IPS-11a (cell line): Measurements from ENCODE around the gene CCR9.

Experiments used
- H3K4me3 ChIP-seq: one replicate; pipeline ENCODE4 v1.5.1; 2013; ENCODE audit warnings: low read depth, low read length, control low read depth

The CCR9 gene

GRCh38 chr3:45933591-45933990 is 47.2 kb downstream of the CCR9 start:
- no peak overlapping the region for H3K4me3 ChIP-seq

DNA sequence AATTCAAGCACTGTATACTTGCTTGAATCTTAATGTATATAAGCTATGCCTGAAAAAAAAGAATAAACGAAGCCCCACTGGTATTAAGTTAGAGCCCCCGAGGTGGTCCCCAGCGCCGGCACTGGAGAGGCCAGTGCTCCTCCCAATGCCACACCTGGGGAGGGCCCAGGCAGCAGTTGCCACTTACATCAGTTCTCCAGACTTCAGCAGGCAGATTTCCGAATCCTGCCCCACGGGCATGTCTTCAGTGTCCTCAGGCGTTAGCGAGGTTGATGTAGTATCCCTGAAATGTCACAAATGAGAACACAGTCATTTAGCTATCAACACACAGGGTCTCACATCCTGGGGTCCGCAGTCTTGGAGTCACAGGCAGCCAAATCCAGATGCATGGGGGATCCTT is 49.9 kb downstream of the CCR9 start:
- H3K4me3 ChIP-seq: no peak overlapping the region

DNA sequence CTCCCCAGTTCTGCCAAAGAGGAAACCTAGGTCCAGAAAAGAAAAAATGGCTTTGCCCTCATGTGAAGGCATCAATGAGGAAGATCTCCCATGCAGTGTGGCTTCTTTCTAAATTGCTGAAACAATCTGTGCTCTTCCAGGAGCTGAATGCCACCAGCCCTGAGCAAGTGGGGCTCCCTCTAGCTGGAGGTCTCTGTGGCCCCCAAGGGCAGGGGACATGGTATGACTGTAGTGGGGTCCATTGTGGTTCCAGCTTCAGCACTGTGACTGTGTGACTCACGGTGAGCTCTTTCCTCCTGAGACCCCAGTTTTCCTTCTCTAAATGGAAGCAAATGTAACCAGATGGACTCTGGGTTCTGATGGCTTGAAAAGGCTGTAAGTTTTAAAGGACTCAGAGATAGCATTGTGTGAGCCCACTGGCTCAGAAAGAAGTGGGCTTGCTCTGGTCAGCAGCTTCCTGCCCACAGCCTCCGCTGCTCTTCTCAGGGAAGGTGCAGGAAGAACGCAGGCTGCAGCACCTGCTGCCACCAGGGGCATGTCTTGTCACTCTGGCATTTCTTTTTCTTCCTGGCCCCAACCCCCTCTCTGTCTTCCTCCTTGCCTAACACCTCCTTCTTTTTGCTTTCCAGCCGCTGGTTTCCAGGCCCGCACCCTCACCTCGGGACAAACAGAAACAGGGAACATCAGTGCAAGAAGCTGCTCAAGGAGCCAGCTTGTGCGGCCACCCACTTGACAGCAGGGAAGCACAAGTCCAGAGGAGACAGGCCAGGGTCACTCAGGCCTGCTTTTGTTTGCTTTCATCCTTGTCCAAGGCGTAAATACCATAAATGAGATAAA is 51.1 kb downstream of the CCR9 start:
- H3K4me3 ChIP-seq: no peak overlapping the region

DNA sequence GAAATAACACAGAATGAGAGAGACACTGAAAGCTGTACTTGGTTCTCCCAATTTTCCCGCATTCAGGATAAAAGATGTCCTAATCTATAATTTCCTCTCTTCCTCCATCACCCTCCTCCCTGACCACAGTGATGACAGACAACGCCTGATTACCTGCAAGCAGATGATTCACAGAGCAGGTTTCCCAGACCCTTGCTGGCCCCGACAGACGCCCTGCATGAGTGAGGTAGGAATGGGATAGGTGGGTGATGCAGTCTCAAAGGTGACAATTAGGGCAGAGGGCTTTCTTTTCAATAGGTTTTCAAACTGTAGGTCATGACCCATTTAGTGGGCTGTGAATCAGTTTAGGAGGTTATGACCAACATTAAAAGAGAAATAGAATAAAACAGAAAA is 51.7 kb downstream of the CCR9 start:
- H3K4me3 ChIP-seq: no peak overlapping the region

DNA sequence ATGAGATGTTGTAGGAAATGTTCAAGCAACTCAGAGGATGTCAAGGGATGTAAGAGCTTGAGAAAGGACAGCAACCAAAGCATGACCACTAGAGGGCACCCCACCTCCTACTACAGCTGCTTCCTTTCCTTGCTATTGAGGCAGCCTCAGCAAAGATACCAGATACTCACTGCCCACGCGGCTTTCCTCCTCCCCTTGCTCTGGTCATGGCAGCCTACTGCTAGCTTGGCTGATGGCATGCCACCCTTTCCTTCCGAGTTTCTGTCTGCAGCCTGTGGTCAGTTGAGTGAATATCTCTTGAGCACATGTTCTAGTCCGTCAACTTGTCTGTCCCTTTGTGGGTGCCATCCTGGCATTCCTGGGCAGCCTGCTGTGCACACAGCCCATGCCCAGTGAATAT is 52.5 kb downstream of the CCR9 start:
- H3K4me3 ChIP-seq: no peak overlapping the region

GRCh38 chr3:45939341-45939771 is 53.0 kb downstream of the CCR9 start:
- H3K4me3 ChIP-seq: no peak overlapping the region

- H3K4me3 ChIP-seq: no peak overlapping the region
Measured at GRCh38 chr3:45940004-45940780, 53.8 kb downstream of the CCR9 start.

- no peak overlapping the region for H3K4me3 ChIP-seq
Measured at GRCh38 chr3:45940781-45941365, 54.5 kb downstream of the CCR9 start.

GRCh38 chr3:45942051-45942825 is 55.9 kb downstream of the CCR9 start:
- H3K4me3 ChIP-seq: no peak overlapping the region

GRCh38 chr3:45943207-45943846 is 57.0 kb downstream of the CCR9 start, which contains the start of gene CXCR6:
Gene CXCR6 (plus strand): TSS chr3:45943464. CDS start chr3:45946482, 3,018 bp downstream.
- H3K4me3 ChIP-seq: no peak within 1 kb of the TSS

DNA sequence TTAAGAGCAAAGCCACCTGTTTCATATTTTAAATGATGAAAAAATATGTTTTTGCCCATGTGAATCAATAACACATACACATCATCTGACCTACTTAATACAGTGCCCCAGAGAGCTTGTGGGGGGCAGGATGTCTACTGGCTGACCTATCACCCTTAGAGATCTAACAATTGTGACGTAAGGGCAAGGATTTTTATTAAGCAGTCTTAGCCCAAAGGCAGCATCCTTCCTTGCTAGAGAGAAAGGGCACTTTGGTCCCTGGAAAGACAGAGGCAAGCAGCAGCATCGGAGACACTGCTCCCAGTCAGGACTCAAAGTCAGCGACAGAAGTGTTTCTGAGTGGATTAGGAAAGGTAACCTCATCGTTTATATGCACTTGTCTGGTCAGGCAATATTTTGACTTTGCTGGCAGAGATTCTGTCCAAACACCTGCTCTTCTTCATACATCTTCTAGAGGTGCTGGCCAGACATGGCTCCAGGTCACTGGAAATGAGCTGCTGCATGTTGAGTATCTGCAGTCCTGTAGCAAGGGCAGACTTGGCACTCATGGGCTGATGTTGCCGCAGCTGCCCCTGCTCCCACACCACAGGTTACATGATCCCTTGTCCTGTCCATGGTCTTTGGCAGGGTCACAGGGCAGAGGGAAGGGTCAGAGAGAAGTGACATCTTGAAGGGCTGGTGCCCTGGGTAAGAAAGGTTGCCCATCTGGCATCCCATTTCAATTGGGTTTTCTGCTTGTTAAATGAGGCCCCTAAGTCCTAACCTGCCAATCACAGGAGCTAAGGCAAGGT is 58.7 kb downstream of the CCR9 start:
- no peak overlapping the region for H3K4me3 ChIP-seq

GRCh38 chr3:45946307-45946706 is 60.0 kb downstream of the CCR9 start:
- no peak overlapping the region for H3K4me3 ChIP-seq

DNA sequence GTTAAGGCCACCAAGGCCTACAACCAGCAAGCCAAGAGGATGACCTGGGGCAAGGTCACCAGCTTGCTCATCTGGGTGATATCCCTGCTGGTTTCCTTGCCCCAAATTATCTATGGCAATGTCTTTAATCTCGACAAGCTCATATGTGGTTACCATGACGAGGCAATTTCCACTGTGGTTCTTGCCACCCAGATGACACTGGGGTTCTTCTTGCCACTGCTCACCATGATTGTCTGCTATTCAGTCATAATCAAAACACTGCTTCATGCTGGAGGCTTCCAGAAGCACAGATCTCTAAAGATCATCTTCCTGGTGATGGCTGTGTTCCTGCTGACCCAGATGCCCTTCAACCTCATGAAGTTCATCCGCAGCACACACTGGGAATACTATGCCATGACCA is 60.5 kb downstream of the CCR9 start:
- no peak overlapping the region for H3K4me3 ChIP-seq

- no peak overlapping the region for H3K4me3 ChIP-seq
Measured at GRCh38 chr3:45947361-45947760, 61.0 kb downstream of the CCR9 start.

DNA sequence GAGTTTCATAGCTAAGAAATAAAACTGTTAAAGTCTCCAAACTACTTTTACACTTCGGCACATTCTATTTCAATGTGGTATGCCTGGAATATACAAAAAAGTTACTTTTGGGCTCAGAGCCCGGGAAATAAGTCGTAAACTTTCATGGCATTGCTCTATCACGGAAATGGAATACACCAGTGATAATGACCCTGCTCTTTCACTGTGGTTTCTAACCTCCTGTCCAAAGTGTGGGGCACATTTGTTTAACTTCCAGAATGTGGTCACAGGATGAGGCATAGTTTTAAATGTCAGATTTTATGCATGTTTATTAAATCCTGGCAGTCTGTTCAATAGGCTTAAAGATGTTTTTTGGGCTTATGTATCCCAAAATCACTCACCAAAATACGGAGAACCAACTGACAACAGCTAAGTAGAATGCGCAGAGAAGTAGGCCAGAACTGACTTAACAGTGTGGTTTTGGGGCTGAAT is 62.0 kb downstream of the CCR9 start:
- no peak overlapping the region for H3K4me3 ChIP-seq

- no peak overlapping the region for H3K4me3 ChIP-seq
Measured at GRCh38 chr3:45948881-45949280, 62.5 kb downstream of the CCR9 start.

DNA sequence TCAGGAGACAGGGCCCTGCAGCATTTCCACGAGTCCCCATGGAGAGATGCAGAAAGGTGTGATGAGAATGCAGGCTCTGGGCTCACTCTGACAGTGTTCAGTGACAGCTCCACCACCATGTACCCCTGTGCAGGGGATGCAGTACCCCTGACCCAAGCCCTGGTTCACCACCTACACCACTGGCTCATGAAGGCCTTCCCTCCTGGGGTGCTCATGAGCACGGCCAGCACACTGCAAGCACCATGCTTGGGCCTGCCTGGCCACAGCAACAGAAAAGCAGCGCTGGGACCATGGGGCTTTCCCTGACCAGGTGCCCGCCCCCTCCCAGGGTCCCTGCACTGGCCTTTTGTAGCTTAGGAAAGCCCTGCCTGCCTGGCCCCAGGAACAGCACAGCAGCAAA is 63.1 kb downstream of the CCR9 start:
- H3K4me3 ChIP-seq: no peak overlapping the region

DNA sequence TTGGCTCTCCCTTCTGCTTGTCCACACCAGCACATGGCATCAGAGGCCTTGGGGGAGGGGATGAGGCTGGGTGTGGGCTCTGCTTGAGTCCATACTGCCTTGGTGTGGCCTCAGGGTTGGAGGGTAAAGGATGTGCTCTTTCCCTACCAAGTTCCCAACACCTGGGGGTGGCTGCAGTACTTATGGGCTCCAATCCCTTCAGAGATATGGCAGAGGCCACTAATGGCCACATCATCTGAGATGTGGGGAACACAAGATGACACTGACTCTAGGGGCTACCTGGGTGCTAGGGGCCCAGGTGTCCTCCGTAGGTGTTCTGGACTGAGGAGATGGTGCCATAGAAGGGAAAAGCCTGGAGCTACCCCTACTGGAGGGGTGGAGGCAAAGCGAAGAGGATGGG is 63.8 kb downstream of the CCR9 start:
- H3K4me3 ChIP-seq: no peak overlapping the region
